Measurements from ENCODE around the gene PRDM15.

Gene PRDM15

DNA sequence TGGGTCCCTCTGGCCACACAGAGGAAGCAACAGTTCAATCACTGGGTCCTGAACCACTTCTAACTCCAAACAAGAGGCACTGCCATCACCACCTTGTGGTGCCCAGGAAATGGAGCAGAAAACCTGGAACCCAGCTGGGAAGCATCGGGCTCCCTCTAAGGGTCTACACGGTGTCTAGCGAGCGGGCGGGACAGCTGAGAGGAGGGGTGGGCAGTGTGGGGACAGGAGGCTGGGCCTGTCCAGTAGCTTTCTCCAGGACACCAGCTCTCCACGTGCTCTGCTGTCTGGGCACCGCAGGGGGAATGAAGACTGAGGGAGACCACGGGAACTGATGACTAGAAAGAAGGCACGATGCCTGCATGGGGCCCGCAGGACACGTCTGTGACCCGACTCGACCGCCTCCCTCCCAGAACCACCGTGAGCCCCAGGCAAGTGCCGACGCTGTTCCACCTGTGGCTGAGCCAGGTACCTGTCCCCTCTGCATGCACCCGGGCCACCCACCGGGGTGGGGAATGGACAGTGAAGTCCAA, 5.4 kb upstream of the PRDM15 start:
- DNase-seq: no peak

DNA sequence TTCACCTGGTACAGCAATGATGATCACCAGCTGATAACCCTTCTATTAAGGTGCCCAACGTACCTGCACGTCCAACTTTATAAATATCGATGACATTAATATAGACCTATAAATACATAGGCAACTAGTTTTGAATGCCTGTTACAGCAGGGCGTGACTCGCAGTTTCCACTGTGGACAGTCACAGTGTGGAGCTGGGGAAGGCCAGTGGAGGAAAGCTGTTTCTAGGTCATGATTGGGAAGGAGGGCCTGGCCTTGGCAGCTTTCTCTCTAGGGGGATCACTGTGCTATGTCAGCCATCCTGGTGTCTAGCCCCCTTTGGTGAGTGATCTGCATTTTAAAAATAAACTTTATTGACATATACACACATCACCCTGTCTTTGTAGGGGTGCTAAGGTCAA, 4.4 kb upstream of the PRDM15 start:
- DNase-seq: no peak

DNA sequence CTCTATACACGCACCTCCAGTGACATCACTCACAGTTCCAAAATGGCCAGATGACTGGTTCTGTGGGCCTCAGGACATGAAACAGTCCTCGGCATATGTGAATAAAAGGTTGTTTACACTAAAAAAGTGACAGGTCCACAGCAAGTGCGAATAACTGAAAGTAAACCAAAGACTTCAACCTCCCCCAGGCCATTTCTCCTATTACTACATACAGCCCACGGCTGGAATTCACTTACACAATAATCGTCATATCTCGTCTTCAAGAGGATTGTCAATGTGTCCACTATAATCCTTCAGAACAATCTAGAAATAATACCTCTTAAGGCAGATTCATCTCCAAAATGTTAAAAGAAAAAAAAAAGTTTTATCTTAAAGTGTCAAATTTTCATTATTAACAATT, 1.9 kb upstream of the PRDM15 start:
- DNase-seq: no peak

DNA sequence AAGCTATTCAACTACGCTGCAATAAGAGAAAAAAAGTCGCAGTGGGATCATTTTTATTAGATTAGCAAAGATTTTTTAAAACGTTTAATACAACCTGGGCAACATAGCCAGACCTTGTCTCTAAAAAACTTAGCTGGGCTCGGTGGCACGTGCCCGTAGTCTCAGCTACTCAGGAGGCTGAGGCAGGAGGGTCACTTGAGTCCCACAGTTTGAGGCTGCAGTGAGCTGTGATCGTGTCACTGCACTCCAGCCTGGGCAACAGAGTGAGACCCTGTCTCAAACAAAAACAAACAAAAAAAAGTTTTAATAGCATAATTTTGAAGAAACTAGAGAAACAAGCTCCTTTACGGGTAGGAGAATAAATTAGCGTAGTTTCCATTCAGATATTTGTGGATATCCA, 1.0 kb upstream of the PRDM15 start:
- no peak for DNase-seq

DNA sequence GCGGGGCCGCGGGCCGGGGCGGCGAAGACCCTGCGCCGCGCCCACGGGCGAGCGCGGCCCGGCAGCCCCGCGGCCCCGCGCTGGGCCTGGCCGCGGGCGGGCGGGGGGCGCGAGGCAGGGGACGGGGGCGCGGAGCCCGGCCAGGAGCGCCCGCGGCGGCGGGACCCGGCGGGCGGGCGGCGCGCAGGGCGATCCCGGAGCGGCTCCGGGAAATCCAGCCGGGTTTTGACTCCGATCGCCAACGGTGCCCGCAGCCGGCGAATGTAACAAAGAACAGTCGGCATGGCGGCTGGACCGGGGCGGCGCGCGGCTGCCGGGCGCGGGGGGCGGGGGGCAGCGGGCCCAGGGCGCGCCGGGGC, 334 bp downstream of the PRDM15 start:
- peak; percentile 54 for DNase-seq

DNA sequence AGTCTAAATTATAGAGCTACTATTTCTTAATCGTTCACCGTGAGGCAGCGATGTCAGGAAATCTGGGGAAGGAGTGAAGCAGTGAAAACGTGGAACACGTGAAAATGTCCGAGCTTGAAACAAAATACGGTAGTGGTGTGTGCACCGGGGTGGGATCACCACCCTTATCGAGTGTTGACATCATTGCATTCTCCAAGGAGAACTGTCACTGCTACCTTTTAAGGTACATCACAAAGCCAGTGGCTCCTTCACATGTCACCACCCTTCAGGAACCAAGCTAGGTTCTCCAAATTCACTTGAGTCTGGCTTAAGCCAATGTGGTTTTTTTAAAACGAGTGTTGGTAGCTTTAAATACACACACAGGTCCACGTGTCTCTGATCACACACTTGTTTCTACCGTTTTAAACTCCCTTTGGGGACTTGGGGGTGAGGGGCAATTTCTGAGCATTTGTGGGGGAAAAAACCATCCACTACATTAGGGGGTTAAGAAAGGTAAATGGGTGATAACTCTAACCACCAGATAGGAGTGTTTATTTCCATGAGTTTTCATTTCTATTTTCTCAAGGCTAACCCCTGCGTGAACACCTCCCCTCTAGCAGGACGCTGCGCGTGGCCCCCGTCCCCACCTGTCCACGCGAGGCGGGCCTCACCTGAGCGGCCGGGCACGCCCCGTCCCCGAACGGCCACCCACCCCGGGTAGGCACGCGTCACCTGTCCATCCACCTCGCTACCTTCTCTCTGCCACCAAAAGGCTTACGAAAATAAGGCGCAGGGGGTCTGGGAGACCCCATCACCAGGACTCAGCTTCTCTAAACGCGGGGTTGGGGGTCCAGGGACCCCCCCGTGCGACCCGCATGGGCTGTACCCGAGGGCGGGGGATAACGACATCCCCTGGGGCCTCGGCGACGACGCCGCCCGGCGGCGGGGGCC, 978 bp downstream of the PRDM15 start:
- peak; percentile 59 for DNase-seq

DNA sequence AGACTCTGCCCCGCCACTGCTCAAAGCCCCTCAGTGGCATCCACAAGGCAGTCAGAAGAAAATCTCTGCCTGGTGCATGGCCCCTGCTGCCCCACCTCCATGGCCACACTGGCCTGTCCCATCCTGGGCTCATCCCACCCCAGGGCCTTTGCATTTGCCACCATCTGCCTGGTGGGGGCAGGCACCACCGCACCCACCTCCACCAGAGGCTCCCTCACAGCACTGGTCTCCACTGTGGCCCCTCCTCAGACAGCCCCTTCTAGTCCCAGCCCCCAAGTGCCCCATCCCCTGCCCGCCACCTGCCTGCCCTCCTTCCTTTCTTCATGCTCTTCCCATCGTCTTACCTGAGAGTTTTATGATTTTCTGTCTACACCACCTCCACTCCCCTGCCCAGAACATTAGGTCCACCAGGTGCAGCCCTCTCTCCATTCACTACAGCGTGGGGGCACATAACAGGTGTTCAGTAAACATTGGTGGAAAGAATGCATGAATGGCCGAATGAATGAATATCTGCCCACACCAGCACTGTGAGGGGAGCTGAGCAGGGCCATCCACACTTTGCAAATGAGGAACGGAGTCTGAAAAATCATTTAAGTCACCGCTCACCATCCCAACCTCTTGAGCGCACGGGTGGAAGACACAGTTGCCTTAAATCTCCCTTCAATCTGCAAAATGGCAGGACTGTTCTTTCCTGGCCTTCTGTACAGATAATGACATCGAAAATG, 2.1 kb downstream of the PRDM15 start:
- DNase-seq: no peak

DNA sequence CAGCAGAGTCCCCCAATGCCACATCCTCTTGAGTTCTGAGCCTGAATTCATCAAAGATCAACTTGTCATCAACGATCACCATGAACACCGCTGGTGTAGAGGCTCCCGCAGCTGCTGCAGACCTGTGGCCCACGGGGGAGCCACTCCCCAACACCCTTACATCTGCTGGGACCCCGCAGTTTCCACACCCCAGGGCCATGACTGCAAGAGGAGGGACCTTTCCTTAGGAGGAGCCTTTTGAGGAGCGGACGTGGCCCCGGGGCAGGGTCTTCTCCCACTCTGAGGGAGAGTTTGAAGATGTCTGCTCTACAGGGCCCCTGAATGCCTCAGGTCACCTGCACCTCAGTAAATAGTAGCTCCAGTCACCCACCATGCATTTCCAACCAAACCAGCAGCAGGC, 2.7 kb downstream of the PRDM15 start:
- DNase-seq: no peak

DNA sequence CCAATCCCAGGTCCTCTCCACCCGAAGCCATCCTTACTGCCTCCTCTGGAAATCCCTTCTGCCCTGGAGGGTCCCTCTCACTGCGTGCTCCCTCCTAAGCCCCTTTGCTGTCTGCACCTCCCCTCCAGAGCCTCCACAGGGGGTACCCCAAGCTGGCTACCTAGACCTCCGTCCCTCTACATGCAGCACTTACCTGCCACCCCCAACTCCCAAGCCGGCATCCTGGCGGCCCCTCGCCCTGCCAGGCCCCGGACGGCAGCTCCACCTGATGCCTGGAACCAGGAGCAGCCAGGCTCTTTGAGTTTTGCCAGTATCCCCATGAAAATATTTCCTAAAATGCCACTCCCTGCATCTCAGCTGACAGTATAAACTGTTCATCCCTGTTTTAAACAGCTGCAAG, 4.1 kb downstream of the PRDM15 start:
- DNase-seq: no peak

DNA sequence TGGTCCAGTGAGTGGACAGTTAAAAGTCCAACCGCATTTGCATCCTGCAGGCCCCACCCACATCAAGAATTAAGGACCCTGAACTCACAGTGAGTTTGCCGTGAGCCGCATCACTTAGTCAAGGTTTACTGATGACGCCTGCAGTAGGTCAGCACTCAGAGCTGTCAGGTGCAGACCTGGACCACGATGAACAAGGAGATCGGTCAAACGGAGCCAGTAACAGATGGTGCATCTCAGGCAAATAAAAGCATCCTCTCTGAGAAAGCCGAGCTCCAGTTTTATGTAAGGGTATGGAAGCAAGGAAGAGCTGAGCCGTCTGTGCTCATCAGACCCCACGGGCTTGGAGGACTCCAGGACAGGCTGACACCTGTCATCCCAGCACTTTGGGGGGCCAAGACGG, 4.5 kb downstream of the PRDM15 start:
- DNase-seq: no peak

DNA sequence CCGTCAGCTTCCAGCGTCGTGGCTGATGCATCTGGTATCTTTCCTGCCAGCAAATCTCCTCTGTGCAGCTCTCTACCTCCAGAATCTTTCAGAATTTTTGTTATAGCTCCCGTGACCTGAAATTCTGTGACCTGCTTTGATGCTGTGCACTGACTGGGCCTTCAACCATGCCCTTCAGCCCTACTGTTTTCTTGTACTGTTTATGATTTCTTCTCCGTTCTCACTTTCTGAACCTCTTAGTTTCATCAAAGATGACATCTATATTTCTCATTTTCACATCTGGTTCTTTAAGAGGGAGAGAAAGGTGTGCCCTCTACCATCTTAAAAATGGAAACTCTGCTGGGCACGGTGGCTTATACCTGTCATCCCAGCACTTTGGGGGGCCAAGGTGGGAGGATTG, 5.7 kb downstream of the PRDM15 start:
- DNase-seq: no peak

DNA sequence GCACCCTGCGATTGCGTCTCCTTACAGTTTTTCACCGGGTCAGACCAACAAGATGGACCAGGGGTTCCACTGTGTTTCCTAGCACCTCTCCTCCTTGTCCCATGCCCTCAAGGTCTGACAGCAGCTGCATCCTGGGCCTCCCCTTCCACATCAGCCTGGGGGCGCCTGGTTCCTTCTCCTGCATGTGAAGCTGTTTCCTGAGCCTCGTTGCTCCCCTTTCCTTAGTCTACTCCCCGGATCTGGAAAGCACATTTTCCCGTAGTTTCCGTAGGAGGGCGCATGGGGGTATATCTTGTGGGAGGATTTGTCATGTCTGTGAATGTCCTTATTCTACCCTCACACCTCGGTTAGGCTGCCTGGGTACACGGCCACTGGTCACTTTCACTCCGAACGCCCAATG, 6.1 kb downstream of the PRDM15 start:
- no peak for DNase-seq

DNA sequence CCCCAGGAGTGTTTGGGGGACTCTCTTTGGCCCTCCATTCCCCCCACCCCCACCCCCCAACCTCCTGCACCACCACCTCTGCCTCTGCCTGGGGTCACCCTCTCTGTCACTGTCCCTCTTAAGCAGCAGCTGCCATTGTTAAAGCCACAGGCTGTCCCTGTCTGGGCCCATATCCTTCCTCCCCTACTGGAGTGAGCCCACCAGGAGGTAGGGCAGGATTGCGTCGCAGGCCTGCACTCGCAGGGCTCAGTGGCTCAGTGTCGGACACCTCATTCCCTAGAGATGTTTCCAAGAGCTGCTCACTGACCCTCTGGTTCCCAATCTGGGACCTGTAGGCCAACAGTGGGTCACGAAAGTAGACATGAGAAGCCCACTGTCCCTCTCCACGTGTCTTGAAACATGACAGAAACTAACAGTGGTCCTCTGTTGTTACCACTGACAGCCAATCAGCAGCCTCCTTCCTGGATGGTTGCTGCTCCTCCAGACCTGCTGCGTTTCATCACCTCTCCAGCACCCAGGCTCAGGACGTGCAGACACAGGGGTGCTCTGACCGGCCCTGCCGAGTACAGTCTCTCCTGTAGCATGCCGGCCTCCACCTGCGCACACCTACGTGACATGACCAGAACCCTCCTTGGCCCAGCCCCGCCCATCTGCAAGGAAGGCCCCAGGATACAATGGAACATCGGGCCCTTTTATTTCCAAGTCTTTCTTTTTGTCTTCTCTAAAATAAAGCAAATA, 7.7 kb downstream of the PRDM15 start:
- DNase-seq: no peak

DNA sequence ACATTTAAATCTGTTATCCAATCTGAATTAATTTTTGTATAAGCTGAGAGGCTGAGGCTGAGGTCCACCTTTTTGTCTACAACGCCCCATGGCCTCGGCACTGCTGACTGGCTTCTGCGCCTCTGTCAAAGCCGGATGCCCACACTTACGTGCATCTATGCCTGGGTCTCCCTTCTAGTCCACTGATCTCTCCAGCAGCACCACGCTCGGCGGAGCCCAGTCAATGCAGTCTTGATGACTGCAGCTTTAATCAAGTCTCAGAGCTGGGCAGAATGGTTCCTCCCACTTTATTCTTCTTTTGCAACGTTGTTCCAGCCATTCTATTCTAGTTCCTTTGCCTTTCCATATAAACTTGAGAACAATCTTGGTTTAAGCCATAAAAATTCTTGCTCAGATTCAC, 9.4 kb downstream of the PRDM15 start:
- no peak for DNase-seq

DNA sequence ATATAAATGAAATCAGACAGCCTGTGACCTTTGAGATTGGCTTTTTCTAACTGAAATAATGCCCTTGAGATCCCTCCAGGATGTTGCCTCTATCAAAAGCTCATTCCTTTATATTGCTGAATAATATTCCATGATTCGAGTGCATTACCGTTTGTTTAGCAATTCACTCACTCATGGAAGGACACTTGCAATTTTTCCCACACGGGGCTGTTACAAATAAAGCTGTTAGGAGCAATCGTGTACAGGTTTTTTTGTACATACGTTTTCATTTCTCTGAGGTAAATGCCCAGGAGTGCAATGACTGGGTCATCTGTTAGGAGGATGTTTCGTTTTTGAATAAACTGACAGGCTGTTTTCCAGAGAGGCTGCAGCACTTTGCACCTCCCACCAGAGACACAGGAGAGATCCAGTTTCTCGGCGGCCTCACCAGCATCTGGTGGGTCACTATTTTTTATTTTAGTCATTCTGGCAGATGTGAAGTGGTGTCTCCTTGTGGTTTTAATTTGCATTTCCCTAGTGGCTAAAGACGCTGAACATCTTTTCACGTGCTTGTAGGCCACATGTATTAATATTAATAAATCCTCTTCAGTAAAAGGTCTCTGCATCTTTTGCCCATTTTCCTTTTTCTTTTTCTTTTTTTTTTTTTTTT, 11.0 kb downstream of the PRDM15 start:
- DNase-seq: no peak

DNA sequence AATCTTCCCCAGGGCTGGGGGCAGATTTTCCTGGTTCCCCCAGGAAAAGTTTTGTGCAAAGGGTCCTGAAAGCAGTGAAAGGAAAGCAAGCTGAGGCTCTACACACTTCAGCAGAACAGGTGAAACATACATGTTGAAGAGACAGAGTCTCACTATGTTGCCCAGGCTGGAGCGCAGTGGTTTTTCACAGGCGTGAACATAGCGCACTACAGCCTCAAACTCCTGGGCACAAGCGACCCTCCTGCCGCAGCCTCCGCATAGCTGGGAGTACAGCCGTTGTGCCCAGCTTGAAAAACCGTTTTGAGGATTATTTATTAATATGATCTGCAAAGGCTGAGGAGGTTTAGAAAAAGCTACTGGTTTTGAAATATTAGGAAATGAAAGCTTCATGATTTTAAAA, 11.8 kb downstream of the PRDM15 start:
- DNase-seq: no peak

DNA sequence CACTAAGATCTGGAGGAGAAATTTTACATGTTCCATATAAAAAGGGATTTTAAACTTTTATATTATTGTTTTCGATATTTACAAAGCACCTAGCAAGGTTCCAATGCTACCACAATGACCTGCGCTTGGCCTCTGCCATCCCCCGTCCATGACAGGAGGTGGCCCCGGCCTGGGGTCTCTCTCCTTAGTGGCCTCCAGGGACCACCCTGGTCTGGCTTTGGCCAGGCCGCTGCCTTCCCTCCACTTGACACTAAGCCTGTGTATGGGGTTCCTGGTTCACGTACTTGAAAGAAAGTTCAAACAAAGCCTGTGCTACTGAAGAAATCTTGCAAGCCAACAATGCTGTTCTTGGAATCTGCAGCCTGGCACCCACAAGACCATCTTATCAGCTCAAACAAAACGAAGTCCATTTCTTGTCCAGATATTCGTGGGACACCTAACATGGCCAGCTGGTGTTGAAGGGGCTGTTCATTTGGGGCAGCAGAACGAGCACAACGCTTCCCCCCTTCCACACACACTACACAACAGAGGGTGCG, 12.8 kb downstream of the PRDM15 start:
- no peak for DNase-seq

DNA sequence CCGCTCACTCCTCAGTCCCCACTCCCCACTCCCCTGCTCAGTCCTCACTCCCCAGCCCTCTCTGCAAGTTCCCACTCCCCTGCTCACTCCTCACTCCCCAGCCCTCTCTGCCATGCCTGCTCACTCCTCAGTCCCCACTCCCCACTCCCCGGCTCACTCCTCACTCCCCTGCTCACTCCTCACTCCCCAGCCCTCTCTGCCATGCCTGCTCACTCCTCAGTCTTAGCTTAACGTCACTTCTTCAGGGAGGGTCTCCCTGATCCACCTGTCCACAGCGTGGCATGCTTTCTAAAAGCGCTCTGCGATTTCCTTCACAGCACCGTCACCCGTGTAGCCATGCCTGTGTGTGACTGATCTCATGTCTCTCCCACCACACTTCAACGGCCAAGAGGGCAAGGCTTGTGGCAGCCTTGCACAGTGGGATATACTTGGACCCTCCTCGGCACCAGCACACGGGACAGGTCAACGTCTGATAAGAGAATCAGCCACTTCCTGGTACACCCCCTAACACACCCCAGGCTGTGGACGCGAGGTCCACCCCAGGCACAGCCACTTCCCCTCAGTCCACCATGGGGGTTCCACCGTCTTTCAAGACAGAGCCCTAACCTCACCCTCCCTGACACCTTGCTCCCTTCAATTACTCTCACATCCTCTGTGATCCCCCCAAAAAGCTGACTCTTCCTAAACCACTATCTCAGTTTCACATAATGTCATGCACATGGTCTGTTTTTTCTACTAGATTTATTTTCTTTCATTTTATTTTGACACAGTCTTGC, 14.0 kb downstream of the PRDM15 start:
- no peak for DNase-seq

DNA sequence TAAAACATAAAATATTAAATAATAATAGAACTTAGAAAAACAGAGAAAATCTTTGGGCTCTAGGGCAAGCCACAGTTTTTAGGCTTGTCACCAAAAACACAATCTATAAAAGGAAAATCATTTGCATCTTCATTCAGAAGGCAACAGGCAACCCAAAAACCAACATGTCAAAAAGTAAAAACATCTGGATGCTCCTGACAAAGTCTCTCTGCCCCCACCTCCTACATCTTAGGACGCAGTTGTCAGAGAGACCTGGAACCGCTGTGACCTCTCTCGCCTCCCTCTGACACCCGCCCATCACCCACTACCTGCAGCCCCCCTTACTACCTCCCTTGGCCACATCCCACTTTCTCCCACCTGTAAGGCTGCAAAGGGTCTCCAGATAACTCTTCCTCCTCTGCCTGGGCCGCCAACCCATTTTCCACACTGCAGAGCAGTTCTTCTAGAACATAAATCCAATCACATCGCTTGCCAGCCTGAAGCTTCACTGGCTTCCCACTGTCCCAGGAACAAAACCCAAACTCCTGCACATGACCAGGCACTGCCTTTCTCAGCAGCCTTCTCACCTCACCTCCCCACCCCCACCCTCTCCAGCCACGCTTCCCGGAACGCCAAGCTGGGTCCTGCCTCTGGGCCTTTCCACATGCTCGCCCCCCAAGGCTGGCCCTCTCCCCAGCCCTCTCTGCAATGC, 14.7 kb downstream of the PRDM15 start:
- DNase-seq: no peak

DNA sequence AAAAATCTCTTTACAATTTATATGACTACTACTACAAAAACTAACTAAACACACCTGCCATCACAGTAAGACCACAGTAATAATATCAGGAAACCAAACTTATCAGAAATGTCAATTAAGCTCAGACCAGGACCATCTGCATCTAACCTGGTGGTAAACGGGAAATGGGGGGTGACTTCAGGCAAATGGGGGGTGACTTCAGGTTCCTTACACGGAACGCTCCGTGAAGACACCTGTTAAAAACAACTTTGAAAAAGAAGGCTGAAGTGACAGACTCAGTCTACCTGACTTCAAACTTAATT, 15.8 kb downstream of the PRDM15 start:
- DNase-seq: no peak

DNA sequence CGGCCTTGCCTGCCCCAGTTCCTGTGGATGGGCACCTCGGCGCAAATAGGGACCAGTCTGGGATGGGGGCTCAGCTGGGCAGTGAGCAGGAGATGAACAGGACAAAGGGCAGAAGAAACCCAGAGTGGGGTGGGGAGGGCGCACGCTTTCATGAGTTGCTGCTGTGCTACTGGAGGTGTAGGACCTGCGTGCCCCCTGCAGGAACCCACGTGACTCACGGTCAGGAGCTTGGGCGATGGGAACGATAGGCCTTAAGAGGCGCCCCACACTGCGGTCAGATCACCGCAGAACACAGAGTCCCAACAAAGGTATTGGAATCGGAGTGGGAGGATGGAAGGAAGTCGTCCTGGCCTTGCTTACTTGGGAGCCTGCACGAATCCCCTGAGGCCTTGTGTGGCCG, 17.2 kb downstream of the PRDM15 start:
- no peak for DNase-seq
